Psoas muscle (tissue), 8 donors: ENCODE data around the gene ESR1. TPM values are rescaled to one million over a fixed set of nuclear protein-coding genes. Genes with fewer than 3 reads are reported as not detected.
A peak's percentile ranks its signal among the peaks of the same experiment; 100 is the strongest.

Experiments
- ATAC-seq, 4 donors: fragments of 200-7000 bp; cut with Tn5 transposase; one replicate each; pipeline ENCODE4 v1.9.1; 2020; ENCODE audit warnings: moderate library complexity in 3 of 4, mild to moderate bottlenecking in 2 of 4
- DNase-seq, 2 donors: peaks; one replicate each; pipeline ENCODE4 v3.0.0-alpha.2; 2020
- H3K27ac ChIP-seq: fragments of 200-600 bp; one replicate; pipeline ENCODE4 v1.8.0; 2022
- H3K27me3 ChIP-seq, 3 donors: fragments of 200-600 bp in 1 of 3; one replicate each; pipeline versions ENCODE4 v1.6.1 to v1.8.0; 2013 to 2022; ENCODE audit warnings: low read length in 2 of 3, mild to moderate bottlenecking in 2 of 3, moderate library complexity in 1 of 3; ENCODE audit not compliant: insufficient read depth in 3 of 3
- H3K36me3 ChIP-seq, 2 donors: fragments of 200-600 bp in 1 of 2; one replicate each; pipeline versions ENCODE4 v1.6.1 to v1.8.0; 2013 to 2022; ENCODE audit warnings: low read depth in 1 of 2, mild to moderate bottlenecking in 1 of 2, moderate library complexity in 1 of 2; ENCODE audit not compliant: insufficient read depth in 1 of 2
- H3K4me1 ChIP-seq: fragments of 200-600 bp; one replicate; pipeline ENCODE4 v1.8.0; 2022
- H3K4me3 ChIP-seq: fragments of 200-600 bp; one replicate; pipeline ENCODE4 v1.8.0; 2022; ENCODE audit warnings: mild to moderate bottlenecking
- H3K9me3 ChIP-seq: fragments of 200-600 bp; one replicate; pipeline ENCODE4 v1.8.0; 2022
- WGBS, 3 donors: extraction: QIAGEN DNeasy Blood & Tissue Kit; methylation state at CpG; one replicate each; pipeline versions ENCODE4 v1.1.6 to v1.1.7; 2013; 5-methylcytosine and 5-hydroxymethylcytosine counted together
- intact Hi-C, 2 donors: fragments of 100-400 bp; cut with DNase I; formaldehyde crosslinking; loops; one replicate each; pipeline versions ENCODE4 v1.11.0 to v1.14.2; 2022
- polyA plus RNA-seq, 3 donors: library from polyadenylated mRNA; stranded (reverse); fragments of 200-250 nt; gene quantifications; one replicate each; pipeline ENCODE4 v1.2.3, GENCODE V29; 2013
- total RNA-seq, 4 donors: library from RNA; stranded (reverse); fragmentation: NEBNext Ultra II Directional in 2 of 4; extraction: Animal tissue kit (Norgen Biotek cat#: 25700) in 2 of 4; gene quantifications; one replicate each; pipeline versions ENCODE4 v1.2.1 to v1.2.4, GENCODE V29; 2021 to 2023
- TF ChIP-seq, protein P1 (sequence below): fragments of 200-600 bp; IDR thresholded peaks from one replicate; pipeline ENCODE4 v1.8.0; 2022; ENCODE audit warnings: antibody characterized with exemption
- donor health status: healthy with polysubstance abuse.
- donor health status: DM: no; HTN: no; CAD: no; lungs with moderate emphysema.
- donor health status: Bipolar disorder and iron deficiency.
- donor health status: healthy.
- donor health status: DM: yes; HTN: yes; CAD: no.
- donor health status: DM: no; HTN: no; CAD: no.
- donor health status: DM: no; HTN: no; CAD: no.
- donor health status: DM: yes; HTN: yes; CAD: no.

ESR1 gene
- total and polyA plus RNA-seq, 7 donors, result 0.42 to 4.4 (median 1.5) TPM

DNA sequence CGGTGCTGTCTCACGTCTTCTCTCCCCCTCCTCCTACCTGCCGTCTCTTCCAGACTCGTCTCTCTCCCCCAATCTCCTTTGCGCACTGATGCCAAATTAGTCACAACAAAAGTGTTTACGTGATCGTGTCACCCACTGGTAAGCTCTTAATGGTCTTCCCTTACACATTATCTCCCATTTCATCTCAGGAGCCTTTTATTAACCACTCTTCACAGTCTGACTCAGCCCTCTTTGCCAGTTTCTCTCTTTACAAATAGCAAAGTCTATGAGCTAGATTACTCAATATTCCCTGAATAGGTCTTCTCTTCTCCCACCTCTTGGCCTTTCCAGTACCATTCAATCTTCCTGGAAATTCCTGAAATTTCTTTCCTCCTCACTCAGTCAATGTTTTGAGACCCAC lies 247.0 kb downstream of the ESR1 start:
- H3K4me1 ChIP-seq, result peaks cover 4% of the 10 kb centered on the region
- H3K9me3 ChIP-seq, result no peaks in the 10 kb centered on the region
- intact Hi-C loops, result no loop called here
- H3K4me3 ChIP-seq, result no peak overlapping the region
- no peak overlapping the region for H3K27ac ChIP-seq
- ATAC-seq (peak; percentile 40 to 63 (median 52)), DNase-seq (no peak)
- H3K36me3 ChIP-seq, result no peaks in the 10 kb centered on the region
- H3K27me3 ChIP-seq, result no peaks in the 10 kb centered on the region
- TF ChIP-seq, protein P1, sequence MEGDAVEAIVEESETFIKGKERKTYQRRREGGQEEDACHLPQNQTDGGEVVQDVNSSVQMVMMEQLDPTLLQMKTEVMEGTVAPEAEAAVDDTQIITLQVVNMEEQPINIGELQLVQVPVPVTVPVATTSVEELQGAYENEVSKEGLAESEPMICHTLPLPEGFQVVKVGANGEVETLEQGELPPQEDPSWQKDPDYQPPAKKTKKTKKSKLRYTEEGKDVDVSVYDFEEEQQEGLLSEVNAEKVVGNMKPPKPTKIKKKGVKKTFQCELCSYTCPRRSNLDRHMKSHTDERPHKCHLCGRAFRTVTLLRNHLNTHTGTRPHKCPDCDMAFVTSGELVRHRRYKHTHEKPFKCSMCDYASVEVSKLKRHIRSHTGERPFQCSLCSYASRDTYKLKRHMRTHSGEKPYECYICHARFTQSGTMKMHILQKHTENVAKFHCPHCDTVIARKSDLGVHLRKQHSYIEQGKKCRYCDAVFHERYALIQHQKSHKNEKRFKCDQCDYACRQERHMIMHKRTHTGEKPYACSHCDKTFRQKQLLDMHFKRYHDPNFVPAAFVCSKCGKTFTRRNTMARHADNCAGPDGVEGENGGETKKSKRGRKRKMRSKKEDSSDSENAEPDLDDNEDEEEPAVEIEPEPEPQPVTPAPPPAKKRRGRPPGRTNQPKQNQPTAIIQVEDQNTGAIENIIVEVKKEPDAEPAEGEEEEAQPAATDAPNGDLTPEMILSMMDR, result no peak
- WGBS, 3 donors, result 72 to 81% (median 75%) methylated on average over 7 of the region's 7 CpGs

DNA sequence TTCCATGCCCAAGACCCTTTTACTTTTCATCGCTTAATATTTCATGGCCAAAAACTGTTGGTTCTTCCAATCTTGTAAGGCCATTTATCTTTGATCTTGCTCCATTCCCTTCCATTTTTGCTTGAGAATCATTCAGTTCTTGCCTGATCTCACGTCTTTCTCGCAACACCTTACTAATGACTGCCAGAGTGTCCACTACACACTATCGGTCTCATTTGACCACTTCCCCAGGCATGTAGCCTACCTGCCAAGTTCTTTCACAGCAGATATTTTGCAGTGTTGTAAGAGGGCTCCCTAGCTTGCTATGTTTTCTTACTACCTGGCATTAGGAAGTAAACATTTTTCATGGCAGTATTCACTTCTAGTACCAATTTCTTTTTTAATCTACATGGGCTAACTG lies 248.0 kb downstream of the ESR1 start:
- H3K9me3 ChIP-seq, result no peaks in the 10 kb centered on the region
- no peaks in the 10 kb centered on the region for H3K27me3 ChIP-seq
- WGBS, 3 donors, result 61 to 84% (median 64%) methylated on average over 4 of the region's 4 CpGs
- intact Hi-C loops, result no loop called here
- ATAC-seq, result no peak
- DNase-seq, result no peak
- H3K4me1 ChIP-seq, result peaks cover 4% of the 10 kb centered on the region
- no peak overlapping the region for H3K4me3 ChIP-seq
- no peaks in the 10 kb centered on the region for H3K36me3 ChIP-seq
- no peak overlapping the region for H3K27ac ChIP-seq
- TF ChIP-seq, protein P1, result no peak

DNA sequence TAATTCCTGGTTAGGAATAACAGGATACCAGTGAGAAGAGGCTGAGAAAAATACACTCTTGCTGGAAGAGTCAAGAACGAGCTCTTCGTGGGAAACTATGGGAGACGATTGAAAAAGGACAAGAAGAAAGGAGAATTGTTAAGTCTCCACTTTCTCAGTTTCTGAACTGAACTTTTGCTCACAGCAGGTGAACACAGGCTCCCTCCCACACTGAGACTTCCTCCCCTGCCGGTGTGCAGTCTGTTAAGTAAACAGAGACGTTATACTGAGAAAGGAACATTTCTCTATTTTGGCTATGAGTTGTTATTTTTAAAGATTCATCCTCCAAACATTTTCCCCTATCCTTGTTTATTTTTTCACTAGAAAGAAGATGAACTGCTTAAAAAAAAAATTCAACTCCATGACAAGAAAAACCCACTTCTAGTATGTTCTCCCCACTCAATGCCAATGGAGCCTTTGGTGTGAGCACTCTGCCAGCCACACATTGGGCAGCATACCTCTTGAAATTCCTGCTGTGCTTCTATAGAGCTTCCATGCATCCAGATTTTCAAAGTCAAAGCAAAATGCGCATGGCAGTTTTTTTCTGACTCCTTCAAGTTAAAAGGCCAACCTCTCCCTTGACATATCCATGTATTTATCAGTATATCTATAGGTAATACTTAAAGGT lies 250.5 kb downstream of the ESR1 start:
- H3K9me3 ChIP-seq, result no peaks in the 10 kb centered on the region
- peaks cover 10% of the 10 kb centered on the region for H3K4me1 ChIP-seq
- H3K27ac ChIP-seq, result no peak overlapping the region
- TF ChIP-seq, protein P1, result no peak
- no peak for ATAC-seq
- no peak overlapping the region for H3K4me3 ChIP-seq
- no peaks in the 10 kb centered on the region for H3K27me3 ChIP-seq
- 68 to 75% (median 70%) methylated on average over 6 of the region's 6 CpGs for WGBS, 3 donors
- H3K36me3 ChIP-seq, result no peaks in the 10 kb centered on the region
- intact Hi-C loops, result no loop called here
- no peak for DNase-seq

DNA sequence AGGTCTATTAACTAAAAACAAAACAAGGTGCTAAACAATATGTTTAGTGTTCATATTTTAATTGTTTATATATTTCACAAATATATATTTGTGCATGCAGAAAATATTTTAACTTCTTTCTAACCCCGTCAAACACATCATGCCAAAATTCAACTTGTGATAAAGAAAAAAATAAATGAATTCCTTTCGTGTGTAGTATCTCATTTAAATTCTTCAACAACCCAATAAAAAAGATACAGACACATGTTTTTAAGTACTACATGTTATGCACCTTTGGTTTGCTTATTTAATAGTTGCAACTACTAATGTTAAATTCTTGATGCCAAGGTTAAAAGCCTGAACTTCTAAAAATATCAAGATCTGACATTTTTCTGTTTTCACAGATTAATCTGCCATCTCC lies 252.4 kb downstream of the ESR1 start:
- Histone ChIP-seq H3K27ac (no peak overlapping the region), H3K36me3 (no peaks in the 10 kb centered on the region), H3K9me3 (no peaks in the 10 kb centered on the region), H3K4me3 (no peak overlapping the region), H3K27me3 (no peaks in the 10 kb centered on the region), H3K4me1 (peaks cover 6% of the 10 kb centered on the region)
- TF ChIP-seq, protein P1, result no peak
- DNase-seq (no peak), ATAC-seq (no peak)
- intact Hi-C loops, result no loop called here
- 92 to 93% (median 93%) methylated on average over 2 of the region's 2 CpGs for WGBS, 3 donors

DNA sequence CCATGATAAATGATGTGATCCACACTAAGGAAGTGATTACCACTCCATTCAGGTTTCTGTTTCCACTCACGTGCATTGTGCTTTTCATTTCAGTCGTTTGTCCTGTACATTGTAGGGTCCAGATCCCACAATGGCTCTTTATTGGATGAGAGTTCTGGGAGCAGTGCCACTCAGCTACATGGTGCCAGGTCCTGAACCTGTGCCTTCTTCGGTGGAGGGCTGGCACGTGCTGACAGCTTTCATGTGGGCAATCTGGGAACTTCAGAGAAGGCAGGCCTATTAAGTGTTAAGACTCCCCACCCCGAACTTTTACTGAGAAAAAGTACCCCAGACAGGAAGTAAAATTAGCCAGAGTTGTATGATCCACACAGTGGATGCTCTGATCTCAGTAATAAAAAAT lies 255.0 kb downstream of the ESR1 start:
- no peaks in the 10 kb centered on the region for H3K27me3 ChIP-seq
- H3K4me3 ChIP-seq, result no peak overlapping the region
- no peak overlapping the region for H3K27ac ChIP-seq
- H3K36me3 ChIP-seq, result no peaks in the 10 kb centered on the region
- TF ChIP-seq, protein P1, result no peak
- H3K9me3 ChIP-seq, result no peaks in the 10 kb centered on the region
- 31 to 40% (median 36%) methylated on average over 5 of the region's 5 CpGs for WGBS, 3 donors
- DNase-seq (no peak), ATAC-seq (peak in 1 of 4 donors; percentile 8)
- intact Hi-C loops, result no loop called here
- peaks cover 15% of the 10 kb centered on the region for H3K4me1 ChIP-seq
